Rectal smooth muscle tissue (tissue), 1 donor: Measurements from ENCODE around the gene ADGRV1.
"Not testable (repeated sequence)": the region's sequence is repeated elsewhere in the genome, so short reads cannot be mapped to it uniquely, and the experiment has no call there.

Experiments
- H3K27ac ChIP-seq: one replicate; pipeline ENCODE4 v1.7.0; 2013; ENCODE audit warnings: low read depth, low read length, inconsistent platforms
- H3K27me3 ChIP-seq: one replicate; pipeline ENCODE4 v1.7.0; 2013; ENCODE audit warnings: low read length; ENCODE audit not compliant: control insufficient read depth, insufficient read depth
- H3K36me3 ChIP-seq: one replicate; pipeline ENCODE4 v1.7.0; 2013; ENCODE audit warnings: low read length; ENCODE audit not compliant: control insufficient read depth, insufficient read depth
- H3K4me1 ChIP-seq: one replicate; pipeline ENCODE4 v1.7.0; 2013; ENCODE audit warnings: low read length; ENCODE audit not compliant: control insufficient read depth, insufficient read depth
- H3K4me3 ChIP-seq: one replicate; pipeline ENCODE4 v1.7.0; 2013; ENCODE audit warnings: low read length
- H3K9ac ChIP-seq: one replicate; pipeline ENCODE4 v1.7.0; 2013; ENCODE audit warnings: low read length

ADGRV1 gene

GRCh38 chr5:90929013-90929839 is 370.6 kb downstream of the ADGRV1 start:
- H3K36me3 ChIP-seq, H3K27me3 ChIP-seq, H3K4me1 ChIP-seq, H3K27ac ChIP-seq, H3K9ac ChIP-seq, H3K4me3 ChIP-seq: not testable (repeated sequence)

DNA sequence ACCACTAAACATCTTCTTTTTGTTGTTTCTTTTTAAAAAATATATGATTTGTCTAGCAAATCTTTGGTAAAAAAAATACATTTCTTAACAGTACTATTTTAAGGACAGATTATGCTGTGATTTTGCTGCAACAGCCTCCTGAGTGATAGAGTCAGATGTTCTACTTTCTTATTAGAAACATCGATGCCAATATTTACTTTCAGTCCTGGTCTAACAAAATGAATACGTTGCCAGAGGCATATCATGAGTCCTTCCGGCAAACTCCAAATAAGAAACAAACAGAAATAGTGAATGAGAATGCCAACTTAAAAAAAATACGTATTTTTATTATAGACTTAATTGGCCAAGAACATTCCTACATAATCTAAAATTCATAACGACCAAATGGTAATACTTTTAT is 371.5 kb downstream of the ADGRV1 start:
- Histone ChIP-seq H3K36me3 (no peaks in the 10 kb centered on the region), H3K9ac (no peak overlapping the region), H3K4me3 (no peak overlapping the region), H3K27ac (no peak overlapping the region), H3K4me1 (peaks cover 3% of the 10 kb centered on the region), H3K27me3 (no peaks in the 10 kb centered on the region)

- Histone ChIP-seq H3K36me3 (no peaks in the 10 kb centered on the region), H3K4me3 (no peak overlapping the region), H3K27me3 (no peaks in the 10 kb centered on the region), H3K9ac (no peak overlapping the region), H3K4me1 (peaks cover 3% of the 10 kb centered on the region), H3K27ac (no peak overlapping the region)
These were observed 372.3 kb downstream of the ADGRV1 start for GRCh38 chr5:90930756-90931431.

GRCh38 chr5:90932052-90932699 is 373.6 kb downstream of the ADGRV1 start:
- Histone ChIP-seq H3K27ac (no peak overlapping the region), H3K36me3 (no peaks in the 10 kb centered on the region), H3K4me1 (peaks cover 3% of the 10 kb centered on the region), H3K4me3 (no peak overlapping the region), H3K9ac (no peak overlapping the region), H3K27me3 (no peaks in the 10 kb centered on the region)

- no peak overlapping the region for H3K9ac ChIP-seq
These were observed 374.7 kb downstream of the ADGRV1 start for GRCh38 chr5:90933298-90933697.

GRCh38 chr5:90934091-90934719 is 375.6 kb downstream of the ADGRV1 start:
- Histone ChIP-seq H3K4me3 (no peak overlapping the region), H3K4me1 (peaks cover 3% of the 10 kb centered on the region), H3K36me3 (no peaks in the 10 kb centered on the region), H3K9ac (no peak overlapping the region), H3K27me3 (no peaks in the 10 kb centered on the region), H3K27ac (no peak overlapping the region)

More at GRCh38 chr5:90933298-90933697, 374.7 kb downstream of the ADGRV1 start:
- Histone ChIP-seq H3K4me3 (no peak overlapping the region), H3K27me3 (no peaks in the 10 kb centered on the region), H3K27ac (no peak overlapping the region), H3K36me3 (no peaks in the 10 kb centered on the region), H3K4me1 (peaks cover 3% of the 10 kb centered on the region)

- Histone ChIP-seq H3K27ac (no peak overlapping the region), H3K9ac (no peak overlapping the region), H3K27me3 (no peaks in the 10 kb centered on the region), H3K4me1 (peaks cover 4% of the 10 kb centered on the region), H3K36me3 (no peaks in the 10 kb centered on the region), H3K4me3 (no peak overlapping the region)
These were observed 376.1 kb downstream of the ADGRV1 start for GRCh38 chr5:90934738-90935137.

GRCh38 chr5:90939211-90939610 is 380.6 kb downstream of the ADGRV1 start:
- H3K36me3 ChIP-seq: no peaks in the 10 kb centered on the region
- no peaks in the 10 kb centered on the region for H3K27me3 ChIP-seq
- H3K9ac ChIP-seq: no peak overlapping the region
- H3K4me1 ChIP-seq: peaks cover 14% of the 10 kb centered on the region
- no peak overlapping the region for H3K4me3 ChIP-seq
- H3K27ac ChIP-seq: peak overlapping the region; percentile 23

GRCh38 chr5:90940227-90940995 is 381.8 kb downstream of the ADGRV1 start:
- Histone ChIP-seq H3K9ac (no peak overlapping the region), H3K4me1 (peaks cover 14% of the 10 kb centered on the region), H3K36me3 (no peaks in the 10 kb centered on the region), H3K27me3 (no peaks in the 10 kb centered on the region), H3K27ac (peak overlapping the region; percentile 75), H3K4me3 (no peak overlapping the region)

DNA sequence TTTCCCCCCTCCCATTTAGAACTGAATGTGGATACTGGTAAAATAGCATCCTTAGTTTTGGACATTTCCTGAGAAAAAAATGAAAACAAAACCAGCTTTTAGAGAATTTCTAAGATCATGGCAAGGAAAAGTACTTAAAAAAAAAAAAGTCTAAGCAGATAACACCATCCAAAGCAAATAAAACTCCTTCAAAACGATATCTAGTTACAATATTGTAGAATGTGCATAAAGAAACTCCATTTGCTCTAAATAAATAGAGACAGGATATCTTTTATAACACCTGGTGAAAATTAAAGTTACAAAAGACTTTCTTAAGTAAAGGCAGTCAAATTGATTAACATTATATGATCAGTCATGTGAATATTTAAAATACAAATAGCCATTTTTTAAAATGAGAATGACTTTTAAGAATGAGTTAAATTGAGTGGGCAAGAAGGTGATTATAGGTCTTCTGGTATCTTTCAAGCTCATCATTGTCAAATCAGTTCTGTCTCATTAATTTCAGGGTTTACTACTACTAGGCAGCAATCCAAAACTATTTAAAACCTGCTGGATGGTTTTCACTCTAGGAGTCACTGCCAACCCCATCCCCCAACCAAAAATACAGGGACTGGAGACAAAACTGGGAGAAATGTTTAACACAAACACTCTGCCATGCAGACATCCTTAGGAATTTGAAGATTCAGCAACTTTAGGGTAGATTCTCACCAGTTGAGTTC is 382.6 kb downstream of the ADGRV1 start:
- no peak overlapping the region for H3K4me3 ChIP-seq
- H3K27ac ChIP-seq: peak overlapping the region; percentile 75
- no peak overlapping the region for H3K9ac ChIP-seq
- H3K27me3 ChIP-seq: no peaks in the 10 kb centered on the region
- no peaks in the 10 kb centered on the region for H3K36me3 ChIP-seq
- H3K4me1 ChIP-seq: peaks cover 14% of the 10 kb centered on the region

DNA sequence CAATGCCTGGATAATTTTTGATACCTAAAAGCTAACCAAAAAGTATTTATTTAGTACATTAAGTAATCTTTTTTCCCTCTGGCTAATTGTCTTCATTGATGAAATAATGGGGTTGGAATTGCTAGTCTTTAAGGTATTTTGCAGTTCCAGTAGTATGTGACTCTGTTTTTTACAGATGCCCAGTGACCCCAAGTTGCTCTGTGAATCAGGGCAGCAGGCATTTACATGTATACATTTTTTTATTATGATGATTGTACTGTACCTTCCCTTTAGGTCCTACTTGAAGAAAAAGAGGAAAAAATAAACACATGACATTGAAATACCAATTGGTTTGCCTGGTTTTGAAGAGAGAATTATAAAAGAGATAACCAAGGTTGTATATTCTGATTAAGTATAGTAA is 385.5 kb downstream of the ADGRV1 start:
- no peak overlapping the region for H3K9ac ChIP-seq
- peaks cover 14% of the 10 kb centered on the region for H3K4me1 ChIP-seq
- no peaks in the 10 kb centered on the region for H3K27me3 ChIP-seq
- no peak overlapping the region for H3K4me3 ChIP-seq
- no peaks in the 10 kb centered on the region for H3K36me3 ChIP-seq
- H3K27ac ChIP-seq: no peak overlapping the region
